Panc1 (cell line): Measurements from ENCODE around the gene RBFOX1. TPM values are rescaled to one million over a fixed set of nuclear protein-coding genes. Genes with fewer than 3 reads are reported as not detected.

Experiments used
- ATAC-seq: fragments of 200-7000 bp; cut with Tn5 transposase; 2 replicates; pipeline ENCODE4 v1.9.1; 2020; ENCODE audit warnings: mild to moderate bottlenecking, moderate library complexity
- BruUV-seq: library from RNA; stranded (reverse); fragments of 400-500 nt; replicated peaks from 2 replicates; lab custom pipeline; 2021; lab: Mats Ljungman, UMichigan
- CTCF ChIA-PET: fragments of 300-600 bp; sonication (Branson Sonifier 250); formaldehyde crosslinking; loops from one replicate; lab custom pipeline; 2022; ENCODE audit warnings: antibody characterized with exemption; lab: Charles Lee
- POLR2A ChIA-PET: fragments of 300-600 bp; sonication (Branson Sonifier 250); formaldehyde crosslinking; loops from one replicate; lab custom pipeline; 2022; ENCODE audit warnings: antibody characterized with exemption; lab: Charles Lee
- DNase-seq: peaks from one replicate; pipeline ENCODE4 v3.0.0-alpha.2; 2010; ENCODE audit warnings: low read depth, low spot score
- H3K27ac ChIP-seq: 2 replicates; pipeline ENCODE4 v1.5.1; 2011; ENCODE audit warnings: mild to moderate bottlenecking, low read length, inconsistent platforms
- H3K27me3 ChIP-seq: fragments of 200-500 bp; sonication (Bioruptor generic); 2 replicates; pipeline ENCODE4 v1.6.0; 2014; ENCODE audit warnings: low read length, inconsistent platforms; ENCODE audit not compliant: control insufficient read depth, insufficient read depth
- H3K36me3 ChIP-seq: fragments of 200-500 bp; sonication (Bioruptor generic); 2 replicates; pipeline ENCODE4 v1.5.1; 2014; ENCODE audit warnings: inconsistent platforms, mild to moderate bottlenecking, low read length, moderate library complexity; ENCODE audit not compliant: control insufficient read depth, insufficient read depth
- H3K4me1 ChIP-seq: 2 replicates; pipeline ENCODE4 v1.5.1; 2011; ENCODE audit warnings: inconsistent platforms, mild to moderate bottlenecking, low read length, moderate library complexity; ENCODE audit not compliant: control insufficient read depth, insufficient read depth
- H3K4me3 ChIP-seq, 2 experiments: 2 replicates each; pipeline ENCODE4 v1.5.1; 2011 to 2012; ENCODE audit warnings: low read depth in 2 of 2, low read length in 2 of 2, mild to moderate bottlenecking in 2 of 2, inconsistent platforms in 1 of 2, moderate library complexity in 1 of 2
- H3K9me3 ChIP-seq: fragments of 200-500 bp; sonication (Bioruptor generic); 2 replicates; pipeline ENCODE4 v1.5.1; 2014; ENCODE audit warnings: low read depth, mild to moderate bottlenecking, inconsistent platforms, low read length, moderate library complexity; ENCODE audit not compliant: control insufficient read depth, insufficient read depth
- POLR2AphosphoS5 ChIP-seq: IDR thresholded peaks from 2 replicates; pipeline ENCODE4 v1.6.1; 2012; ENCODE audit warnings: mild to moderate bottlenecking, low read depth, low read length, moderate library complexity
- SIN3A ChIP-seq: IDR thresholded peaks from 2 replicates; pipeline ENCODE4 v1.6.1; 2012; ENCODE audit warnings: low read depth, mild to moderate bottlenecking, low read length, moderate library complexity, borderline replicate concordance; ENCODE audit not compliant: insufficient read depth
- TCF7L2 ChIP-seq: IDR thresholded peaks from 2 replicates; pipeline ENCODE4 v1.6.1; 2011; ENCODE audit warnings: mild to moderate bottlenecking, low read depth, low read length, inconsistent platforms
- in situ Hi-C: cut with HindIII; loops from 2 replicates; pipeline ENCODE4 v1.10.0; 2016; ENCODE audit warnings: low sequenced_read_pairs, low pct_unique_long_range_greater_than_20kb
- intact Hi-C: fragments of 100-400 bp; cut with micrococcal nuclease; formaldehyde crosslinking; loops from one replicate; pipeline ENCODE4 v1.10.0; 2022; ENCODE audit not compliant: unreplicated experiment
- total RNA-seq: library from RNA; stranded (reverse); gene quantifications from one replicate; pipeline ENCODE4 v1.2.1, GENCODE V29; 2021; ENCODE audit not compliant: unreplicated experiment
- TF ChIP-seq, protein P1 (sequence below): fragments of 450-650 bp; IDR thresholded peaks from 2 replicates; pipeline ENCODE4 v1.5.1; 2017; ENCODE audit warnings: mild to moderate bottlenecking
- TF ChIP-seq, protein P2 (sequence below), 2 experiments: IDR thresholded peaks; 2 replicates each; pipeline ENCODE4 v1.6.1; 2011 to 2012; ENCODE audit warnings: low read depth in 2 of 2, control low read depth in 1 of 2, low read length in 1 of 2, mild to moderate bottlenecking in 1 of 2, moderate library complexity in 1 of 2; ENCODE audit not compliant: insufficient read depth in 1 of 2

Gene RBFOX1
- total RNA-seq, 1 experiment from 2014 or later, result not detected

DNA sequence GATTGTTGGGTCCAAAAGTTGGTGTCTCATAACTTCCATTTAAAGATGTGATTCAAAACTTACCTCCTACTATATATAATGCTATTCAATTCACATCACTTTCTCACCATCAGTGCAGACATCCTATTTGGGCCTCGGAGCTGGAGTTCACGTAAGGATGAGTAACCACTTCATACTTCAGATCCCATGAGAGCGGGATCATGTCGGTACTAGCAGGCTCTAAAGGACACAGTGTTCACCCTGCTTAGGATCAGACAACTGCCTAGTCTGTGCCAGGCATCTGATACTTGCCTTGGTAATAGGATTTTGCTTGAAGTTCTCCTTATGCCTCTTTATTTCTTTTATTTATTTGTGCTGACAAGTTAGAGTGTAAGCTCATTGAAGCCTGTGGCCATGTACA, 39.5 kb downstream of the RBFOX1 start:
- ChIA-PET POLR2A (no interaction called here), CTCF (no interaction called here)
- BruUV-seq, result no TSS peak
- intact Hi-C loops (no loop called here), in situ Hi-C loops (no loop called here)
- DNase-seq (no peak), ATAC-seq (no peak)
- H3K4me3 ChIP-seq, result no peak overlapping the region
- H3K4me1 ChIP-seq, result no peaks in the 10 kb centered on the region
- no peak for TF ChIP-seq SIN3A
- H3K9me3 ChIP-seq, result no peaks in the 10 kb centered on the region
- H3K36me3 ChIP-seq, result no peaks in the 10 kb centered on the region
- H3K27ac ChIP-seq, result no peak overlapping the region
- no peaks in the 10 kb centered on the region for H3K27me3 ChIP-seq

DNA sequence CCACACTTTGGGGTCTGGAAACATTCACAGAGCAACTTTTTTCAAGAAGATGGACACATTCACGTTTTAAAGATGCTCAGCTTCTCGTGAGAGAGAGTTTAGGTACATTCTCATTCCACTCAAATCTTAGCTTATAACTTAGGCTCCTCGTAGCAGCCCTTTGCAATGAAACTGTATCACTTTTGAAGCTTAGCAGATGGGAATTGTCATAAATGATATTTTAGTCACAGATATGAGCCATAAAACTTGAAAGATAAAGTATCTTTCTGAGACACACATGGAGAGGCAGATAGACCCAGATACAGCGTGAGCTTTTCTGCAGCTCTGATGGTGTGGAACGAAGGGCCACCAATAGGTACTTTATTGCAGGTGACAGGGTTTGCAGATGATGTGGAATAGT, 41.1 kb downstream of the RBFOX1 start:
- H3K27ac ChIP-seq, result no peak overlapping the region
- H3K4me3 ChIP-seq, result no peak overlapping the region
- BruUV-seq, result no TSS peak
- CTCF ChIA-PET, result no interaction called here
- TF ChIP-seq POLR2AphosphoS5 (no peak), SIN3A (no peak), TCF7L2 (no peak)
- TF ChIP-seq, protein P1, sequence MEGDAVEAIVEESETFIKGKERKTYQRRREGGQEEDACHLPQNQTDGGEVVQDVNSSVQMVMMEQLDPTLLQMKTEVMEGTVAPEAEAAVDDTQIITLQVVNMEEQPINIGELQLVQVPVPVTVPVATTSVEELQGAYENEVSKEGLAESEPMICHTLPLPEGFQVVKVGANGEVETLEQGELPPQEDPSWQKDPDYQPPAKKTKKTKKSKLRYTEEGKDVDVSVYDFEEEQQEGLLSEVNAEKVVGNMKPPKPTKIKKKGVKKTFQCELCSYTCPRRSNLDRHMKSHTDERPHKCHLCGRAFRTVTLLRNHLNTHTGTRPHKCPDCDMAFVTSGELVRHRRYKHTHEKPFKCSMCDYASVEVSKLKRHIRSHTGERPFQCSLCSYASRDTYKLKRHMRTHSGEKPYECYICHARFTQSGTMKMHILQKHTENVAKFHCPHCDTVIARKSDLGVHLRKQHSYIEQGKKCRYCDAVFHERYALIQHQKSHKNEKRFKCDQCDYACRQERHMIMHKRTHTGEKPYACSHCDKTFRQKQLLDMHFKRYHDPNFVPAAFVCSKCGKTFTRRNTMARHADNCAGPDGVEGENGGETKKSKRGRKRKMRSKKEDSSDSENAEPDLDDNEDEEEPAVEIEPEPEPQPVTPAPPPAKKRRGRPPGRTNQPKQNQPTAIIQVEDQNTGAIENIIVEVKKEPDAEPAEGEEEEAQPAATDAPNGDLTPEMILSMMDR, result no peak
- TF ChIP-seq, protein P2, sequence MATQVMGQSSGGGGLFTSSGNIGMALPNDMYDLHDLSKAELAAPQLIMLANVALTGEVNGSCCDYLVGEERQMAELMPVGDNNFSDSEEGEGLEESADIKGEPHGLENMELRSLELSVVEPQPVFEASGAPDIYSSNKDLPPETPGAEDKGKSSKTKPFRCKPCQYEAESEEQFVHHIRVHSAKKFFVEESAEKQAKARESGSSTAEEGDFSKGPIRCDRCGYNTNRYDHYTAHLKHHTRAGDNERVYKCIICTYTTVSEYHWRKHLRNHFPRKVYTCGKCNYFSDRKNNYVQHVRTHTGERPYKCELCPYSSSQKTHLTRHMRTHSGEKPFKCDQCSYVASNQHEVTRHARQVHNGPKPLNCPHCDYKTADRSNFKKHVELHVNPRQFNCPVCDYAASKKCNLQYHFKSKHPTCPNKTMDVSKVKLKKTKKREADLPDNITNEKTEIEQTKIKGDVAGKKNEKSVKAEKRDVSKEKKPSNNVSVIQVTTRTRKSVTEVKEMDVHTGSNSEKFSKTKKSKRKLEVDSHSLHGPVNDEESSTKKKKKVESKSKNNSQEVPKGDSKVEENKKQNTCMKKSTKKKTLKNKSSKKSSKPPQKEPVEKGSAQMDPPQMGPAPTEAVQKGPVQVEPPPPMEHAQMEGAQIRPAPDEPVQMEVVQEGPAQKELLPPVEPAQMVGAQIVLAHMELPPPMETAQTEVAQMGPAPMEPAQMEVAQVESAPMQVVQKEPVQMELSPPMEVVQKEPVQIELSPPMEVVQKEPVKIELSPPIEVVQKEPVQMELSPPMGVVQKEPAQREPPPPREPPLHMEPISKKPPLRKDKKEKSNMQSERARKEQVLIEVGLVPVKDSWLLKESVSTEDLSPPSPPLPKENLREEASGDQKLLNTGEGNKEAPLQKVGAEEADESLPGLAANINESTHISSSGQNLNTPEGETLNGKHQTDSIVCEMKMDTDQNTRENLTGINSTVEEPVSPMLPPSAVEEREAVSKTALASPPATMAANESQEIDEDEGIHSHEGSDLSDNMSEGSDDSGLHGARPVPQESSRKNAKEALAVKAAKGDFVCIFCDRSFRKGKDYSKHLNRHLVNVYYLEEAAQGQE (IDR thresholded peaks at IDR 0.05; ENCODE audit: insufficient read depth in 1 of 2, low read depth in 2 of 2, low read length in 1 of 2), result no peak
- no peaks in the 10 kb centered on the region for H3K9me3 ChIP-seq
- DNase-seq, result no peak
- no peaks in the 10 kb centered on the region for H3K27me3 ChIP-seq
- H3K4me1 ChIP-seq, result no peaks in the 10 kb centered on the region
- ATAC-seq, result no peak
- POLR2A ChIA-PET, result interaction anchor here (0.5 kb wide), 1 partner anchor 15 kb away, joined by 14 read pairs; no protein-coding TSS in a partner anchor
- intact Hi-C loops, result no loop called here
- no peaks in the 10 kb centered on the region for H3K36me3 ChIP-seq
- in situ Hi-C loops, result no loop called here

DNA sequence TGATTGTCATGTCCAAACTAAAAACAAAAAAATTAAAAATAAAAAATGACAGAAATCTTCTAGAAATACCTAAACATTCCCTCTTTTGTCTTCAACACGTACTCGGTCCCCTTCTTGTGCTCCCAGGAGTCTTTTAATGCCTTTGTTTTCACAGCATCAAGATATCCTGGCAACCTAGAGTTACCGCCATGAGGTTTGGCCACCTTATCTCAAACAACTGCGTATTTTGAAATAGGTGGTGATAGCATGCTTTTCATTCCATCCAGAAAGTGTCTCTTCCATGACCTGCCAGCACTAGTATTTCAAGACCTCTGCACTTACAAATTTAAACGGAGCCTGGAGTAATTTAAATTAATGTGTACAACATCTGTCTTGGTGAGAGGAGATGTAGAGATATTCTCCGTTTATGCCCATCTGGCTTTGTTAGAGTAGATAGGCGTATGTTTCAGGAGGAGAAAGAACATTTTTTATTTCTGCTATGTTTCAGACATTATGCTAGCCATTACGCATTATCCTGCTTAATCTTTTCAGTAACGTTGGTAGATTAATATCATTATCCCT, 42.0 kb downstream of the RBFOX1 start:
- H3K36me3 ChIP-seq, result no peaks in the 10 kb centered on the region
- ATAC-seq (no peak), DNase-seq (no peak)
- in situ Hi-C loops, result no loop called here
- no peaks in the 10 kb centered on the region for H3K27me3 ChIP-seq
- BruUV-seq, result no TSS peak
- ChIA-PET POLR2A (no interaction called here), CTCF (no interaction called here)
- no peak overlapping the region for H3K4me3 ChIP-seq
- no peaks in the 10 kb centered on the region for H3K4me1 ChIP-seq
- no peaks in the 10 kb centered on the region for H3K9me3 ChIP-seq
- intact Hi-C loops, result no loop called here
- no peak overlapping the region for H3K27ac ChIP-seq
- TF ChIP-seq, protein P1, result no peak
- TF ChIP-seq SIN3A (no peak), POLR2AphosphoS5 (no peak), TCF7L2 (no peak)
- TF ChIP-seq, protein P2 (IDR thresholded peaks at IDR 0.05; ENCODE audit: insufficient read depth in 1 of 2, low read depth in 2 of 2, low read length in 1 of 2), result no peak
